Mesenchymal stem cell (in vitro differentiated cells and primary cell): ENCODE data around the gene ZC3H18.

Experiments used
- DNase-seq: peaks from one replicate; pipeline ENCODE4 v3.0.0-alpha.2; 2013
- H2AFZ ChIP-seq: one replicate; pipeline ENCODE4 v1.6.1; 2013; ENCODE audit warnings: low read depth, mild to moderate bottlenecking, control low read depth, inconsistent platforms, low read length, moderate library complexity
- H2AK5ac ChIP-seq: 2 replicates; pipeline ENCODE4 v1.6.1; 2013; ENCODE audit warnings: low read length, moderate library complexity, mild to moderate bottlenecking, inconsistent platforms; ENCODE audit not compliant: severe bottlenecking
- H2BK120ac ChIP-seq: one replicate; pipeline ENCODE4 v1.6.1; 2013; ENCODE audit warnings: low read depth, mild to moderate bottlenecking, inconsistent platforms, low read length, moderate library complexity
- H2BK12ac ChIP-seq, 2 experiments: one replicate each; pipeline ENCODE4 v1.6.1; 2013; ENCODE audit warnings: inconsistent platforms in 2 of 2, low read length in 2 of 2, mild to moderate bottlenecking in 2 of 2, moderate library complexity in 2 of 2, control low read depth in 1 of 2
- H2BK15ac ChIP-seq: one replicate; pipeline ENCODE4 v1.6.1; 2013; ENCODE audit warnings: mild to moderate bottlenecking, low read depth, inconsistent platforms; ENCODE audit not compliant: poor library complexity, severe bottlenecking
- H2BK5ac ChIP-seq: 2 replicates; pipeline ENCODE4 v1.6.1; 2013; ENCODE audit warnings: low read depth, mild to moderate bottlenecking, low read length, control low read depth, inconsistent platforms; ENCODE audit not compliant: poor library complexity, severe bottlenecking
- H3K14ac ChIP-seq, 2 experiments: one replicate each; pipeline ENCODE4 v1.6.1; 2013; ENCODE audit warnings: inconsistent platforms in 2 of 2, low read length in 2 of 2, control low read depth in 1 of 2, mild to moderate bottlenecking in 1 of 2, moderate library complexity in 1 of 2
- H3K18ac ChIP-seq, 2 experiments: one replicate each; pipeline ENCODE4 v1.6.1; 2013; ENCODE audit warnings: inconsistent platforms in 2 of 2, low read length in 2 of 2, control low read depth in 1 of 2, low read depth in 1 of 2, mild to moderate bottlenecking in 1 of 2
- H3K23ac ChIP-seq, 2 experiments: one replicate each; pipeline ENCODE4 v1.6.1; 2013; ENCODE audit warnings: inconsistent platforms in 2 of 2, low read length in 2 of 2, mild to moderate bottlenecking in 2 of 2, moderate library complexity in 2 of 2, control low read depth in 1 of 2
- H3K27ac ChIP-seq: 2 replicates; pipeline ENCODE4 v1.5.1; 2013; ENCODE audit warnings: mild to moderate bottlenecking, moderate library complexity, low read length, control low read depth, inconsistent platforms; ENCODE audit not compliant: poor library complexity, severe bottlenecking
- H3K27me3 ChIP-seq, 2 experiments: 2 replicates each; pipeline versions ENCODE4 v1.6.1 to v1.7.0; 2013; ENCODE audit warnings: low read length in 2 of 2, mild to moderate bottlenecking in 2 of 2, moderate library complexity in 2 of 2, control low read depth in 1 of 2, inconsistent platforms in 1 of 2; ENCODE audit not compliant: control insufficient read depth in 1 of 2, insufficient read depth in 1 of 2
- H3K36me3 ChIP-seq, 2 experiments: 2 replicates each; pipeline versions ENCODE4 v1.6.1 to v1.7.0; 2013; ENCODE audit warnings: low read length in 2 of 2, control low read depth in 1 of 2, inconsistent platforms in 1 of 2, low read depth in 1 of 2, mild to moderate bottlenecking in 1 of 2; ENCODE audit not compliant: insufficient read depth in 2 of 2, control insufficient read depth in 1 of 2
- H3K4ac ChIP-seq, 2 experiments: one replicate each; pipeline ENCODE4 v1.6.1; 2013; ENCODE audit warnings: inconsistent platforms in 2 of 2, low read length in 2 of 2, mild to moderate bottlenecking in 2 of 2, moderate library complexity in 2 of 2, control low read depth in 1 of 2, low read depth in 1 of 2
- H3K4me1 ChIP-seq: 2 replicates; pipeline ENCODE4 v1.6.1; 2013; ENCODE audit warnings: low read depth, low read length, control low read depth; ENCODE audit not compliant: control insufficient read depth, insufficient read depth
- H3K4me2 ChIP-seq: 2 replicates; pipeline ENCODE4 v1.6.1; 2013; ENCODE audit warnings: low read length, mild to moderate bottlenecking, inconsistent platforms; ENCODE audit not compliant: poor library complexity, severe bottlenecking
- H3K4me3 ChIP-seq, 2 experiments: 2 replicates each; pipeline versions ENCODE4 v1.5.1 to v1.7.0; 2013; ENCODE audit warnings: low read length in 2 of 2, mild to moderate bottlenecking in 2 of 2, control low read depth in 1 of 2, low read depth in 1 of 2; ENCODE audit not compliant: insufficient read depth in 1 of 2
- H3K79me1 ChIP-seq: replicated peaks from 2 replicates; pipeline ENCODE4 v1.6.1; 2013; ENCODE audit warnings: mild to moderate bottlenecking, control low read depth, low read length, inconsistent platforms; ENCODE audit not compliant: poor library complexity, severe bottlenecking
- H3K9ac ChIP-seq: 2 replicates; pipeline ENCODE4 v1.7.0; 2013; ENCODE audit warnings: mild to moderate bottlenecking, low read length, moderate library complexity
- H3K9me3 ChIP-seq: 2 replicates; pipeline ENCODE4 v1.7.0; 2013; ENCODE audit warnings: mild to moderate bottlenecking, low read length; ENCODE audit not compliant: control insufficient read depth
- H4K8ac ChIP-seq: one replicate; pipeline ENCODE4 v1.6.1; 2013; ENCODE audit warnings: inconsistent platforms, mild to moderate bottlenecking, low read length, moderate library complexity
- H4K91ac ChIP-seq: one replicate; pipeline ENCODE4 v1.6.1; 2013; ENCODE audit warnings: mild to moderate bottlenecking, low read length, inconsistent platforms
- WGBS: methylation state at CpG from one replicate; pipeline ENCODE4 v1.1.7; 2013; ENCODE audit warnings: mixed read lengths; 5-methylcytosine and 5-hydroxymethylcytosine counted together

The ZC3H18 gene

GRCh38 chr16:88584676-88585075 lies 14.5 kb downstream of the ZC3H18 start:
- no peak overlapping the region for H2BK15ac ChIP-seq
- no peak overlapping the region for H2BK5ac ChIP-seq
- no peak overlapping the region for H2AFZ ChIP-seq
- no peak overlapping the region for H4K8ac ChIP-seq
- H3K36me3 ChIP-seq: peaks cover 77 to 81% of the 10 kb centered on the region in 2 experiments
- H3K27me3 ChIP-seq: no peaks in the 10 kb centered on the region
- WGBS: no CpG with 5 or more reads among the region's 6 CpGs
- no peak for DNase-seq
- H3K27ac ChIP-seq: no peak overlapping the region
- no peak overlapping the region for H2BK12ac ChIP-seq
- H3K23ac ChIP-seq: no peak overlapping the region
- H3K9me3 ChIP-seq: no peaks in the 10 kb centered on the region
- H3K9ac ChIP-seq: no peak overlapping the region
- H3K4me1 ChIP-seq: peaks cover 5% of the 10 kb centered on the region
- H3K79me1 ChIP-seq: peaks cover 60% of the 10 kb centered on the region
- H3K14ac ChIP-seq: no peak overlapping the region
- no peak overlapping the region for H3K4me3 ChIP-seq
- H3K4ac ChIP-seq: no peak overlapping the region
- H3K4me2 ChIP-seq: no peak overlapping the region
- no peak overlapping the region for H2BK120ac ChIP-seq
- no peak overlapping the region for H2AK5ac ChIP-seq
- no peak overlapping the region for H4K91ac ChIP-seq
- H3K18ac ChIP-seq: no peak overlapping the region

GRCh38 chr16:88585269-88585668 lies 15.1 kb downstream of the ZC3H18 start:
- no peak overlapping the region for H3K9ac ChIP-seq
- H3K23ac ChIP-seq: no peak overlapping the region
- H3K79me1 ChIP-seq: peaks cover 56% of the 10 kb centered on the region
- H3K4me2 ChIP-seq: no peak overlapping the region
- H2BK120ac ChIP-seq: no peak overlapping the region
- H3K27ac ChIP-seq: no peak overlapping the region
- DNase-seq: no peak
- no peak overlapping the region for H2BK5ac ChIP-seq
- 93% methylated on average over 8 of the region's 8 CpGs for WGBS
- no peak overlapping the region for H3K14ac ChIP-seq
- H4K8ac ChIP-seq: no peak overlapping the region
- H4K91ac ChIP-seq: no peak overlapping the region
- H3K9me3 ChIP-seq: no peaks in the 10 kb centered on the region
- H2BK12ac ChIP-seq: no peak overlapping the region
- no peak overlapping the region for H2AFZ ChIP-seq
- H3K27me3 ChIP-seq: no peaks in the 10 kb centered on the region
- no peak overlapping the region for H3K18ac ChIP-seq
- H3K36me3 ChIP-seq: peaks cover 75 to 81% of the 10 kb centered on the region in 2 experiments
- peaks cover 3% of the 10 kb centered on the region for H3K4me1 ChIP-seq
- H2BK15ac ChIP-seq: no peak overlapping the region
- H3K4me3 ChIP-seq: no peak overlapping the region
- no peak overlapping the region for H3K4ac ChIP-seq
- H2AK5ac ChIP-seq: no peak overlapping the region

DNA sequence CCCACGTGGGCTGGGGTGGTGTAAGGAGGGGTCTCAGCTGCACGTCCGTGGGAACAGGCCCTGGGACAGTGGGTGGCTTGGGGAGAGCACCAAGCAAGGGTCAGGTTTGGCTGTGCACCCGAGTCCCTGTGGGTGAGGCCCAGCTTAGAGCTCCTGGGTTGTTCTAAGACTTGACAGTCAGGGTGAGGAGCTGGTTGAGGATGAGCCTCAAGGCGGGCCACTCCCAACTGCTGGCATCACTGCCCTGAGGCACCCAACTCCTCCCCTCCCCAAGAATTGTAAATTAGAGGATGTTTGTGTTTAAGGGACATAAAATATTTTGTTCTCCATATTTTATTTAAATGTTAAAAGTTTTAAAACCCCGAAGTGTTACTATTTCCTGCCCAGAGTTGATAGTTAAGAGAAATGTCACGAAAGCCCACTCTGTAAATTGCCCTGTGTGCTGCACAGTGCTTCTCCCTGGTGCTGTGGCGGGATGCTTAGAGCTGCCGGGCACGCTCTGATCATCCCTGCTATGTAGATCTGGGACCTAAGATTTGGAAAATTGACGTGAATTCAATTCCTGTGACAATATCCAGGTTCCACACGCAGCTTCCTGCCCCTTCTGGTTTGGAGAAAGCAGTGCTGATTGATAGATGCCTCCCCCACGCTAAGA lies 15.9 kb downstream of the ZC3H18 start:
- WGBS: 94% methylated on average over 12 of the region's 13 CpGs
- no peak overlapping the region for H3K9ac ChIP-seq
- H3K14ac ChIP-seq: no peak overlapping the region
- H2AK5ac ChIP-seq: no peak overlapping the region
- peaks cover 70 to 78% of the 10 kb centered on the region in 2 experiments for H3K36me3 ChIP-seq
- no peak overlapping the region for H3K27ac ChIP-seq
- no peak overlapping the region for H2BK5ac ChIP-seq
- H3K4me3 ChIP-seq: no peak overlapping the region
- no peak overlapping the region for H2BK120ac ChIP-seq
- H3K9me3 ChIP-seq: no peaks in the 10 kb centered on the region
- H4K8ac ChIP-seq: no peak overlapping the region
- no peak overlapping the region for H4K91ac ChIP-seq
- H3K23ac ChIP-seq: no peak overlapping the region
- H3K27me3 ChIP-seq: no peaks in the 10 kb centered on the region
- no peak overlapping the region for H2BK15ac ChIP-seq
- peaks cover 52% of the 10 kb centered on the region for H3K79me1 ChIP-seq
- no peak overlapping the region for H3K18ac ChIP-seq
- H2BK12ac ChIP-seq: no peak overlapping the region
- H3K4ac ChIP-seq: no peak overlapping the region
- H3K4me1 ChIP-seq: peaks cover 3% of the 10 kb centered on the region
- DNase-seq: no peak
- H2AFZ ChIP-seq: no peak overlapping the region
- no peak overlapping the region for H3K4me2 ChIP-seq

DNA sequence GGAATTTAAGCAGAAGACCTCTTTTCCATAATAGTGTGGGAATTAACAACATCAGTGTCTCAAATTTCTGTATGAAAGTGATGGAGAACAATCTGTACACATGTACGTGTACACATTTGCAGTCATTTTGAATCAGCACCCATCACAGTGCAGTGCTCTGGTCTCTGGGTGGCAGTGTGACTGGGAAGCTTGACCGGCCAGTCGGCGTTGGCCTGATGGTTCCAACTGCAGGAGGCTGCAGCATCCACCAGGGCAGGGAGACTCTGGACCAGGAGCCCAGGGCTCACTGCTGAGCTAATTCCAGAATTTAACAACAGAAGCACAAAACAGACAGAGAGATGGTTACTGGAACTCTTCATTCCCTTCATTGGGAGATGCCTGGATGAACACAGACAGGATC lies 17.9 kb downstream of the ZC3H18 start:
- no peak overlapping the region for H3K4ac ChIP-seq
- no peak overlapping the region for H2BK15ac ChIP-seq
- H3K18ac ChIP-seq: no peak overlapping the region
- H4K8ac ChIP-seq: no peak overlapping the region
- H2BK12ac ChIP-seq: no peak overlapping the region
- H3K4me3 ChIP-seq: no peak overlapping the region
- no peak overlapping the region for H3K4me2 ChIP-seq
- no peak overlapping the region for H3K9ac ChIP-seq
- no peak overlapping the region for H2AK5ac ChIP-seq
- H3K4me1 ChIP-seq: peaks cover 5% of the 10 kb centered on the region
- no peak overlapping the region for H2BK120ac ChIP-seq
- peaks cover 46% of the 10 kb centered on the region for H3K79me1 ChIP-seq
- DNase-seq: no peak
- H3K9me3 ChIP-seq: no peaks in the 10 kb centered on the region
- H2BK5ac ChIP-seq: no peak overlapping the region
- H2AFZ ChIP-seq: no peak overlapping the region
- whole genome bisulfite sequencing: 93% methylated on average over 4 of the region's 4 CpGs
- H3K14ac ChIP-seq: no peak overlapping the region
- no peaks in the 10 kb centered on the region for H3K27me3 ChIP-seq
- H3K23ac ChIP-seq: no peak overlapping the region
- no peak overlapping the region for H4K91ac ChIP-seq
- H3K36me3 ChIP-seq: peaks cover 61 to 64% of the 10 kb centered on the region in 2 experiments
- no peak overlapping the region for H3K27ac ChIP-seq
